Activated T-helper 17 cell treated with anti-CD3 and anti-CD28 coated beads, Interleukin-2, amount 50 U/mL, for 72 hours (primary cell): ENCODE measurements around the gene MLIP. TPM values are rescaled to one million over a fixed set of nuclear protein-coding genes. Genes with fewer than 3 reads are reported as not detected.

Experiments
- ATAC-seq: fragments of 150-1000 bp; cut with Tn5 transposase; replicated peaks from 2 replicates; pipeline ENCODE4 v1.10.0; 2021; ENCODE audit warnings: mild to moderate bottlenecking, moderate library complexity
- H3K27ac Mint-ChIP-seq: one replicate; pipeline ENCODE4 v1.8.0; 2022; ENCODE audit warnings: mixed read lengths
- H3K27me3 Mint-ChIP-seq: one replicate; pipeline ENCODE4 v1.8.0; 2022; ENCODE audit warnings: mixed read lengths
- H3K36me3 Mint-ChIP-seq: one replicate; pipeline ENCODE4 v1.8.0; 2022; ENCODE audit warnings: low read depth, mild to moderate bottlenecking, mixed read lengths
- H3K4me1 Mint-ChIP-seq: one replicate; pipeline ENCODE4 v1.8.0; 2022; ENCODE audit warnings: mixed read lengths
- H3K4me3 Mint-ChIP-seq: one replicate; pipeline ENCODE4 v1.8.0; 2022; ENCODE audit warnings: mild to moderate bottlenecking, mixed read lengths
- H3K9me3 Mint-ChIP-seq: one replicate; pipeline ENCODE4 v1.8.0; 2022; ENCODE audit warnings: mixed read lengths
- total RNA-seq, 2 donors: library from RNA; stranded (reverse); gene quantifications; one replicate each; pipeline ENCODE4 v1.2.3, GENCODE V29; 2022

MLIP gene
- total RNA-seq, 2 donors from 2014 or later: not detected

DNA sequence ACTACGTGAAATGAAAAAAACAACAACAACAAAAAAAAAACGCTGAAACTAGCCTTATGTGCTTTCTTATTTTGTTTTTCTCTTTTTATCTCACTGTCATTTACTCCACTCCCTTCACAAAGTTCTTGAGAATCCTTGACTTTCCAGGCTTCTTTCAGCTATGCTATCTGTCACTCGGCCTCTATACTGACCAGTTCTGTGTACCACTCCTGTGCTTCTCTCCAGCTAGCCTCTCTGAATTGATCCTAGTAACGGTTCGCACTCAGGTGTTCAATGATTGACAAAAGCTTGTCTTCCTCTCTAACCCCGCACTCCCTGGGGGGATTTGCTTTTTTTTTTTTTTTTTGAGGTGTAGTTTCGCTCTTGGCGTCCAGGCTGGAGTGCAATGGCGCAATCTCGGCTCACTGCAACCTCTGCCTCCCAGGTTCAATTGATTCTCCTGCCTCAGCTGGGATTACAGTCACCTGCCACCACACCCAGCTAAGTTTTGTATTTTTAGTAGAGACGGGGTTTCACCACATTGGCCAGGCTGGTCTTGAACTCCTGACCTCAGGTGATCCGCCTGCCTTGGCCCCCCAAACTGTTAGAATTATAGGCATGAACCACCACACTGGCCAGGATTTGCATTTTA is 31.8 kb downstream of the MLIP start:
- Mint-ChIP-seq H3K27me3 (no peaks in the 10 kb centered on the region), H3K4me1 (no peaks in the 10 kb centered on the region), H3K4me3 (no peak overlapping the region), H3K27ac (no peak overlapping the region), H3K36me3 (no peaks in the 10 kb centered on the region), H3K9me3 (peaks cover under 1% of the 10 kb centered on the region)
- no peak for ATAC-seq

DNA sequence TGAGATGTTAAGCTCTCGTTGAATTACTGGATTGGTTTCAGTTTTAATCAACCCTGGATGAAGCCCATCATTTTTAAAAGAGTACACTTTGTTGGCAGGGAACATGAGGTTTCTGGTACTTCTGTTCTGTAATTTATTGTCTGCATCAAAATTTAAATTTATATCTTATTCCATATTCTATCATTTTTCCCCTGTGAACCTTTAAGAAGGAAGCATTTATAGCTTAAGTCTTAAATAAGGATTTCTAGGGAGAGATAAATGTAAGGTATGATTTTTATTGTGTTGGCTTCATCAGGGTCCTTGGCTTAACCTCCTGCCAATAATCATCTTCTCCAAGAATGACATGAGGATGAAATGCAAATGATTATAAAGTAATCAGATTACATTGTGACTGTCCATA is 40.6 kb downstream of the MLIP start:
- Mint-ChIP-seq H3K4me3 (no peak overlapping the region), H3K27me3 (no peaks in the 10 kb centered on the region), H3K4me1 (no peaks in the 10 kb centered on the region), H3K9me3 (no peaks in the 10 kb centered on the region), H3K36me3 (no peaks in the 10 kb centered on the region), H3K27ac (no peak overlapping the region)
- no peak for ATAC-seq

DNA sequence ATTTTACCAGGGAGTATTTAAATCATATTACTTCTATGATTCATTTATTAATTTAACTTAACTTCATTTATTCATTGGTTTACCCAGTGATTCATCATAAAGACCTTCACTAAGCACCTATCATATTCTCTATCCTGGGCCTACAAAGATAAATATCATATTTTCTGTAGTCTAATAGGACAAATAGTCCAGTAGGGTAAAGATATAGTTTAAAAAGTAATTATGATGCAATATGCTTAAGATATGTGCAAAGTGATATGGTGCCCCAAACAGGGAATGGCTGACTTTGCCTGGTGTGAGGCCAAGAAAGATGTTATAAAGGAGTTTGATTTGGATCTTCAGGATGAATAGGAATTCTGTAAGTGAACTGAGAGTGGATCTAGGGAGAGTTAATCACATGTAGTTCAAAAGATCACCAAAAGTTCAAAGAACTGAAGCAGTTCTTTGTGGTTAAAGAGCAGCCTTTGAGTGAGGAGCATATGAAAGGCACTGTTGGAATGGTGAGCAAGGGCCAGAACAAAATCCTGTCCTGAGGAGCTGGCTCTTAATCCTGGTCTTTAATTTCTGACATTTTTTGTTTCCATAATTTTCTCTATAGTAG is 45.5 kb downstream of the MLIP start:
- H3K9me3 Mint-ChIP-seq: peaks cover 3% of the 10 kb centered on the region
- H3K4me1 Mint-ChIP-seq: no peaks in the 10 kb centered on the region
- H3K27ac Mint-ChIP-seq: no peak overlapping the region
- no peaks in the 10 kb centered on the region for H3K36me3 Mint-ChIP-seq
- H3K4me3 Mint-ChIP-seq: no peak overlapping the region
- H3K27me3 Mint-ChIP-seq: no peaks in the 10 kb centered on the region
- ATAC-seq: no peak

DNA sequence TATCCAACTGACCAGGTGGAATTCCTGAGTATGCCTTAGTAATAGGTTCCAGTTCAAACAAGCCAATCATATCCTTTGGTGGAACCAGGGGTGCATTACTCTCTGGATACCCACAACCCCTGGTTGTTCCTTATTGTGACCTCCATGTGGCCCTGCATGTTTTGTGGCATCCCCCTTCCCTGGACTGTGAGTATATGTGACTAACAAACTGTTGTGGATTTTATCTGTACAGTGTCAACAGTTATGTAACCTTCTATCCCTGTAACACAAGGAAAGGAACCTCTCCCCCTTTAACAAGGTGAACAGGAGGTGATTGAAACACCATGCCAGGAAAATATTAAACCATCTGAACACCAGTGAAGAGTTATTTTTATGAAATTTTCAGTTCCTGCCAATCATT is 46.2 kb downstream of the MLIP start:
- Mint-ChIP-seq H3K27ac (no peak overlapping the region), H3K4me1 (no peaks in the 10 kb centered on the region), H3K4me3 (no peak overlapping the region), H3K9me3 (peaks cover 3% of the 10 kb centered on the region), H3K36me3 (no peaks in the 10 kb centered on the region), H3K27me3 (no peaks in the 10 kb centered on the region)
- no peak for ATAC-seq

DNA sequence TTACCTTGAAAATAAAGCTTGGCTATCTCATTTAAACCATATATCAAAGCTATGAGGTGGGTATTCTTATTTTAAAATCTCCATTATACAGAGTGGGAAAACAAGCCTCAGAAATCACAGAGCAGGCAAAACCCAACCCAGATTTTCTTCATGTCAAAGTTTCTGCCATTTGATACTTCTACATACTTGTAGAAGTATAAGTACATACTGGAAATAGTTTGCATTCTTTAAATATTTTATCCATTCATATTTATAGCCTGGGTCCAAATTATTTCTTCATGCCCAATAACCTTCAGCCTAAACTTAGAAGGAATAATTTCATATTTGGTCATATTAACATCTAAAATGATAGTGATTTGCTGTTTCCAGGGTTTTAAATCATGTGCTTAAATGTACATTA is 61.8 kb downstream of the MLIP start:
- peaks cover 3% of the 10 kb centered on the region for H3K27me3 Mint-ChIP-seq
- H3K9me3 Mint-ChIP-seq: peaks cover 8% of the 10 kb centered on the region
- no peak for ATAC-seq
- H3K4me1 Mint-ChIP-seq: no peaks in the 10 kb centered on the region
- no peak overlapping the region for H3K4me3 Mint-ChIP-seq
- no peaks in the 10 kb centered on the region for H3K36me3 Mint-ChIP-seq
- H3K27ac Mint-ChIP-seq: no peak overlapping the region

DNA sequence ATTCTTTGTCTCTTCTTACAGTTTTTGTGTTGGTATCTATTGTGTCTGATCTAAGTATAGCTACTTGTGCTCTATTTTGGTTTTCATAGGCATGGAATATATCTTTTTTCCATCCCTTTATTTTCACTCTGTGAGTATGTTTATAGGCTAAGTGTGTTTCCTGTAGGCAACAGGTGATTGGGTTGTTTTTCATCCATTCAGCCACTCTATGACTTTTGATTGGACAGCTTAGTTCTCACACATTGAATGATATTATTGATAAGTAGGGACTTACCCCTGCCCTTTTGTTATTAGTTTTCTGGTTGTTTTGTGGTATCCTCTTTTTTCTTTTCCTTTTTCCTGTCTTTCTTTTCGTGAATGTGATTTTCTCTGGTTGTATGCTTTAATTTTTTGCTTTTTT is 67.9 kb downstream of the MLIP start:
- Mint-ChIP-seq H3K4me3 (no peak overlapping the region), H3K4me1 (no peaks in the 10 kb centered on the region), H3K27me3 (no peaks in the 10 kb centered on the region), H3K27ac (no peak overlapping the region), H3K36me3 (no peaks in the 10 kb centered on the region), H3K9me3 (peaks cover 8% of the 10 kb centered on the region)
- no peak for ATAC-seq

DNA sequence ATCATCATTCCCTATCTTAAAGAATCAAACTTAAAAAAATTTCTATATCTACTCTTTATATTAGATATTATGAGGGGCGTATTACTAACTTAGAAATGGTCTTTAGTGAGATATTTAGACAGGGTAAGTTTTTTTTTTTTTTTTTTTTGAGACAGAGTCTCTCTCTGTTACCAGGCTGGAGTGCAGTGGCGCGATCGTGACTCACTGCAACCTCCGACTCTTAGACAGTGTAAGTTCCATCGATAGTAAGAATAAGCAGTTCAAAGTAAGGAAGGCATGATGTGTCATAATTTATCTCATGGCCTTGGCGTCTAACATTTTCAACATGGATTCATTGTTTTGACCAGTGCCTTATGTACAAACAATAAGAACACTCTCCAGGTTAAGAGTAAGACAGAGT is 72.4 kb downstream of the MLIP start:
- H3K27ac Mint-ChIP-seq: no peak overlapping the region
- no peaks in the 10 kb centered on the region for H3K36me3 Mint-ChIP-seq
- H3K4me1 Mint-ChIP-seq: no peaks in the 10 kb centered on the region
- no peaks in the 10 kb centered on the region for H3K27me3 Mint-ChIP-seq
- no peak overlapping the region for H3K4me3 Mint-ChIP-seq
- no peaks in the 10 kb centered on the region for H3K9me3 Mint-ChIP-seq
- ATAC-seq: no peak

DNA sequence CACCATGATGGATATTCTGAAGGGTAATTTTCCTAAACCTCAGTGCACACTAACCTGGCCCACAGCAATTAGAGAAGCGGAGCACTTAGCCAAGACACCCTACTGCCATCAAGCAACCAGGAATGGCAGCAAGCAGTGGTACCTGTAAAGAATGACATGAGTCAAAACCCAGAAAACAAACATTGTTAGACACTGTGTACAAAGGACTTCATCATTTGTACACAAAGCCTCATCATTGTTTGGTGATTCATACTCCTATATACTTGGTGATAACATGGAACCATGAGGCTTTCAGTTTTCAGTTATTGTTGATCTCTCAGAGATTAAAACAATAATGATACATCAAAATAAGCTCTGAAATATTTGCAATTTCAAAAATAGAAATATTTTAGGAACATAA is 74.6 kb downstream of the MLIP start:
- no peaks in the 10 kb centered on the region for H3K9me3 Mint-ChIP-seq
- H3K4me1 Mint-ChIP-seq: no peaks in the 10 kb centered on the region
- ATAC-seq: no peak
- H3K36me3 Mint-ChIP-seq: no peaks in the 10 kb centered on the region
- no peak overlapping the region for H3K27ac Mint-ChIP-seq
- H3K4me3 Mint-ChIP-seq: no peak overlapping the region
- no peaks in the 10 kb centered on the region for H3K27me3 Mint-ChIP-seq

DNA sequence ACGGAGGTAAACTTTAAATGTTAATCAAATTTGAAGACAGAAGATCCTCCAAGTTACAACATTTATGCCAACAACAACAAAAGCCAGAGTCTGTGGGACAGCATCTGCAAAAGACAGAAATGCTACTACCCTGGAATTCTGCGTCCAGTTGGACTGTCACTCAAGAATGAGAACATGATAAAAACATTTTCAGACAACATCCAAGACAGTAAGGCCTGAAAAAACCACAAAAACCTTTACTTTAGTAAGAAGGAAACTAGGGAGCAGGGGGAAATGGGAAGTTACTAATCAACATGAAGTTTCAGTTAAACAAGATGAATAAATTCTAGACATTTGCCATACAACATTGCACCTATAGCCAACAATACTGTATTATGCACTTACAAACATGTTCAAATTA is 77.6 kb downstream of the MLIP start:
- no peaks in the 10 kb centered on the region for H3K4me1 Mint-ChIP-seq
- H3K36me3 Mint-ChIP-seq: no peaks in the 10 kb centered on the region
- ATAC-seq: no peak
- H3K9me3 Mint-ChIP-seq: no peaks in the 10 kb centered on the region
- H3K27ac Mint-ChIP-seq: no peak overlapping the region
- no peaks in the 10 kb centered on the region for H3K27me3 Mint-ChIP-seq
- no peak overlapping the region for H3K4me3 Mint-ChIP-seq

DNA sequence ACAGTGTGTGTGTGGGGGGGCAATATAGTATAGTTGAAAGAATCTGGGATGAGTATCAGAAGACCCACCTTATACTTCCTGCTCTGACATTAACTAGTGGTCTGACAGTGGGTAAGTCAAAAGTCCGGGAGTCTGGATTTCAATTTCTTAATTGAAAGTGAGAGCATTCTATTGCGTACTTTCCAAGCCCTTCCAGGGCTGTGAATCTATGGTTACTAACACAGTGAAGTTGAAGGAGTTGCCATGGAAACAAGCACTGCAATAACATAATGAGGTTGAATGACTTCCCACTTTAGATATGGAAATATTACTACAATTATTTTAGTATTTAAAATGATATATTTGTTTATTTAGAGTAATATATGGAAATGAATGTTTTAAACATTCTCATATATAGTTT is 80.2 kb downstream of the MLIP start:
- no peaks in the 10 kb centered on the region for H3K4me1 Mint-ChIP-seq
- H3K27me3 Mint-ChIP-seq: no peaks in the 10 kb centered on the region
- no peak for ATAC-seq
- H3K27ac Mint-ChIP-seq: no peak overlapping the region
- peaks cover under 1% of the 10 kb centered on the region for H3K9me3 Mint-ChIP-seq
- H3K36me3 Mint-ChIP-seq: no peaks in the 10 kb centered on the region
- H3K4me3 Mint-ChIP-seq: no peak overlapping the region

DNA sequence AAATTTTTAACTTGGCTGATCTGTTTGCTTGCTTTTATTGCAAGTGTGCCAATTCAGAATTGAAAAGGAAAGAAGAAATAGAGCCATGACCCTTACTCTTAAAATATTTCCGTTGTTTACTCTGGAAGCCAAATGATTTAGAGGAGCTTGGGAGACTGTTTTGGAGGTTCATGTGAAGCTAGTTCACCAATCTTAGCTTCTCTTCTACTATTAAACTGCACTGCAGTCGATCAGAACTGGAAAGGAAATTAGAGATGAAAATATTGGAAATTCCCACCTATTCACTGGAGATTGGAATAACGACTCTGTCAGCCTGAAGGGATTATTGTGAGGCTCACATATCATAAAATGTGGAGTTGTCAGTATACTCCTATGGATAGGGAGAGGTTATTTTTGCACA is 81.8 kb downstream of the MLIP start:
- H3K36me3 Mint-ChIP-seq: no peaks in the 10 kb centered on the region
- no peak for ATAC-seq
- peaks cover 7% of the 10 kb centered on the region for H3K9me3 Mint-ChIP-seq
- no peaks in the 10 kb centered on the region for H3K4me1 Mint-ChIP-seq
- no peaks in the 10 kb centered on the region for H3K27me3 Mint-ChIP-seq
- H3K4me3 Mint-ChIP-seq: no peak overlapping the region
- no peak overlapping the region for H3K27ac Mint-ChIP-seq

DNA sequence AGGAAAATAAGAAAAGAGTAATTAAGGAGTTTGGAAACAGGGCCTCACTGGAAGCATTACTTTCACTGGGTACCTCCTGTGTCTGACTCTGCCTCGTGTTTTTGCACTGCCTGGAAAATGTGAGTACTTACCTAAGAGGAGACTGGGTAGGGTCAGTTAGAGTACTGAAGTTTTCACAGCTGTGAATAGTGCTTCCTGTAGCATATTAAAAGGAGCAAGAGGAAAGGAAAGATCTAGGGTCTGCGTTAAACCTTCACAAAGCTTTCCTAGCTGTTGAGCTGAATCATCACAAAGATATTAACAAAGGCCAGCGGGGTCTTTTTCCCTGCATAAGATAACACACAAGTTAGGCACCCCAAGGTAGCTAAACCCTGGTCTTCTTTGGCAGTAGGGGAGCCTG is 82.3 kb downstream of the MLIP start:
- Mint-ChIP-seq H3K27me3 (no peaks in the 10 kb centered on the region), H3K36me3 (no peaks in the 10 kb centered on the region)
- ATAC-seq: no peak

DNA sequence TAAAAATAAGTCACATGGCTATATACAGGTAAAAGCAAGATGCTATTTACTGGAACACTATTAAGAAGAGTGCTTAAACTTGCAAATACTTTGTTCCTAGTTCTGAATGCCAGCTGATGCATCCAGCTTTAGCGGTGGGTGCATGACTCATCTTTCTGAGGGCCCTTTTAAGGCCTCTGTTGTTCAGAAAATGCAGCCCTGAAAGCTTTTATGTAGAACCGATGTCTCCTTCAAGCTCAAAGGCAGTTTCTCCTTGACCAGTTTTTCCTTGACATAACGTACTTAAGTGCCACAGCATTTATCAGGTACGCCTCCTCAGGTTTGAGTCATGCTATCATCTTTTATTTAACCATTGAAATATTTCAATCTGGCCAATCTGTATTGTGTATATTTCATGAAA is 82.8 kb downstream of the MLIP start:
- no peak for ATAC-seq
- Mint-ChIP-seq H3K36me3 (no peaks in the 10 kb centered on the region), H3K4me1 (no peaks in the 10 kb centered on the region), H3K9me3 (peaks cover 7% of the 10 kb centered on the region), H3K4me3 (no peak overlapping the region), H3K27ac (no peak overlapping the region), H3K27me3 (no peaks in the 10 kb centered on the region)

More for the DNA sequence above, 82.3 kb downstream of the MLIP start:
- H3K27ac Mint-ChIP-seq: no peak overlapping the region
- H3K9me3 Mint-ChIP-seq: peaks cover 7% of the 10 kb centered on the region
- no peaks in the 10 kb centered on the region for H3K4me1 Mint-ChIP-seq
- no peak overlapping the region for H3K4me3 Mint-ChIP-seq

DNA sequence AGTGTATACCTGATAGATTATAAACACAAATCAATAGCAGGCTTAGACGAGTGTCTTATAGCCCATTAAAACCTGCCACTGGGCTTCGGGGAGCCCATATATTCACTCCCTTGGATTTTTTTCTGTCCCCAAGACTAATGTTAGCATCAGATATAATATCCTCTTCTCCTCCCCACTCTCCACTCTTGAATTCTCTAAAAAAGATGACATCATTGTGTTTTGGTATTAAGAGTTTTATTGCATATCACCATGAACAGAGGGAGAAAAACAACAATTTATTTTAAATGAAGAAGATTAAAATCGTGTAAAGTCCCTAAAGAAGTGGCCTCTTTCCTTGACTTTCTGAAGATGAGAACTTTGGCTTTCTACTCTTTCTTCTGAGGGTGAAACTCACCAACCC is 84.4 kb downstream of the MLIP start:
- Mint-ChIP-seq H3K4me3 (no peak overlapping the region), H3K4me1 (no peaks in the 10 kb centered on the region)
- no peak for ATAC-seq

DNA sequence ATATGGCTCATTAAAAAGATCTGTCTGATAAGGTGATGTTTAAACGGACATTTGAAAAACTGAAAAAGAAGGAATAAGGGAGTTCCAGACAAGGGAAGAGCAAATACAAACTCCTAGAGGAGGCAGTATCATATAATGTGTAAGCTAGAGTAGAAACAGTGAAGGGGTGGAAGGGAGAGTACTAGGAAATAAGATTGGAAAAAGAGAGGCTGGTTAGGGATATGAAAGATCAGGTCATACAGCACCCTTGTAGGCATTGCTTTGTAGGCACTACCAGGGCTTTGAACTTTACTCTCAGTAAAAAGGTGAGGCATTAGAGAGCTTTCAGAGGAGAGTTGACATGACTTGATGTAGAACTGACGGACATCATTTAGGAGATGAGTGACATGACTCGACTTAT is 85.7 kb downstream of the MLIP start:
- Mint-ChIP-seq H3K27ac (no peak overlapping the region), H3K27me3 (no peaks in the 10 kb centered on the region), H3K9me3 (peaks cover 7% of the 10 kb centered on the region), H3K4me1 (no peaks in the 10 kb centered on the region), H3K4me3 (no peak overlapping the region), H3K36me3 (no peaks in the 10 kb centered on the region)
- ATAC-seq: no peak

More for the DNA sequence above, 84.4 kb downstream of the MLIP start:
- no peaks in the 10 kb centered on the region for H3K27me3 Mint-ChIP-seq
- H3K36me3 Mint-ChIP-seq: no peaks in the 10 kb centered on the region
- H3K27ac Mint-ChIP-seq: no peak overlapping the region
- peaks cover 7% of the 10 kb centered on the region for H3K9me3 Mint-ChIP-seq

DNA sequence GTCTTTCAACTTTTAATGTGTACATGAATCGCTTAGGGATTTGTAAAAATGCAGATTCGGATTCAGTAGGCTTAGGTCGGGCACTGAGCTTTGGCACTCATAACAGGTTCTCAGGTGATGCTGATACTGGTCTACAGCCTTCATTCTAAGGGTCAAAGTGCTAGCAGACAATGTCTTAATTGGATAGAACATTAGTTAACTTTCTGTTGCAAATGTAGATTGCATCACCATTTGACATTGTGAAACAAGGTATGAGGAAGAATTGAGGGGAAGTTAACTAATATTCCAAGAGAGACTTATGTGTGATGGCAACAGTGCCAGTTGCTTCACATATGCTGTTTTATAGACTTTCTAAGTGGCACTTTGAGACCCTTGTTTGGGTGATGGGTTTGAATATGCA is 86.9 kb downstream of the MLIP start:
- H3K9me3 Mint-ChIP-seq: peaks cover 7% of the 10 kb centered on the region
- H3K4me1 Mint-ChIP-seq: no peaks in the 10 kb centered on the region
- no peak overlapping the region for H3K27ac Mint-ChIP-seq
- H3K4me3 Mint-ChIP-seq: no peak overlapping the region
- no peaks in the 10 kb centered on the region for H3K36me3 Mint-ChIP-seq
- ATAC-seq: no peak
- H3K27me3 Mint-ChIP-seq: no peaks in the 10 kb centered on the region
